B cell (primary cell): ENCODE measurements around the gene OTOGL.

Experiments
- EZH2 ChIP-seq: IDR thresholded peaks from 2 replicates; pipeline ENCODE4 v1.6.1; 2012; ENCODE audit warnings: borderline replicate concordance, low read depth, mild to moderate bottlenecking, moderate library complexity, low read length; ENCODE audit not compliant: insufficient read depth, poor library complexity, severe bottlenecking
- TF ChIP-seq, protein P1 (sequence below): fragments of 200-600 bp; IDR thresholded peaks from one replicate; pipeline ENCODE4 v1.8.0; 2022; ENCODE audit warnings: antibody characterized with exemption, mild to moderate bottlenecking

DNA sequence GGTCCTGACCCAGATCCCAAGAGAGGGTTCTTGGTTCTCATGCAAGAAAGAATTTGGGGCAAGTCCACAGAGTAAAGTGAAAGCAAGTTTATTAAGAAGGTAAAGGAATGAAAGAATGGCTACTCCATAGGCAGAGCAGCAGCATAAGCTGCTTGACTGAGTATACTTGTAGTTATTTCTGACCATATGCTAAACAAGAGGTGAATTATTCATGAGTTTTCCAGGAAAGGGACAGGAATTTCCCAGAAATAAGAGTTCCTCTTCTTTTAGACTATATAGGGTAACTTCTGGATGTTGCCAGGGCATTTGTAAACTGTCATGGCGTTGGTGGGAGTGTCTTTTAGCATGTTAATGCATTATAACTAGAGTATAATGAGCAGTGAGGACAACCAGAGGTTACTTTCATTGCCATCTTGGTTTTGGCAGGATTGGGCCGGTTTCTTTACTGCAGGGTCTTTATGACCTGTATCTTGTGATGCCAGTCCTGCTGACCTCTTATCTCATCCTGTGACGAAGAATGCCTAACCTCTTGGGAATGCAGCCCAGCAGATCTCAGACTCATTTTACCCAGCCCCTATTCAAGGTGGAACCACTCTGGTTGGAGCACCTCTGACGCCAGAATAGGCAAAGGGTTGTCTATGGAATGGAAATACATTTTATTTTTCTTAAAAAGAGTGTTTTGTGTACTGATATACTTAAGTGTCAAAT is 113.8 kb downstream of the OTOGL start:
- TF ChIP-seq, protein P1, sequence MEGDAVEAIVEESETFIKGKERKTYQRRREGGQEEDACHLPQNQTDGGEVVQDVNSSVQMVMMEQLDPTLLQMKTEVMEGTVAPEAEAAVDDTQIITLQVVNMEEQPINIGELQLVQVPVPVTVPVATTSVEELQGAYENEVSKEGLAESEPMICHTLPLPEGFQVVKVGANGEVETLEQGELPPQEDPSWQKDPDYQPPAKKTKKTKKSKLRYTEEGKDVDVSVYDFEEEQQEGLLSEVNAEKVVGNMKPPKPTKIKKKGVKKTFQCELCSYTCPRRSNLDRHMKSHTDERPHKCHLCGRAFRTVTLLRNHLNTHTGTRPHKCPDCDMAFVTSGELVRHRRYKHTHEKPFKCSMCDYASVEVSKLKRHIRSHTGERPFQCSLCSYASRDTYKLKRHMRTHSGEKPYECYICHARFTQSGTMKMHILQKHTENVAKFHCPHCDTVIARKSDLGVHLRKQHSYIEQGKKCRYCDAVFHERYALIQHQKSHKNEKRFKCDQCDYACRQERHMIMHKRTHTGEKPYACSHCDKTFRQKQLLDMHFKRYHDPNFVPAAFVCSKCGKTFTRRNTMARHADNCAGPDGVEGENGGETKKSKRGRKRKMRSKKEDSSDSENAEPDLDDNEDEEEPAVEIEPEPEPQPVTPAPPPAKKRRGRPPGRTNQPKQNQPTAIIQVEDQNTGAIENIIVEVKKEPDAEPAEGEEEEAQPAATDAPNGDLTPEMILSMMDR = no peak
- TF ChIP-seq EZH2 = no peak
